Parathyroid adenoma (tissue), 2 donors: ENCODE measurements around the gene FXYD1.

ENCODE experiments used
- H2AFZ ChIP-seq: fragments of 300-600 bp; sonication (generic); one replicate; pipeline ENCODE4 v1.7.0; 2017; ENCODE audit warnings: antibody characterized with exemption, mild to moderate bottlenecking
- H3K27ac ChIP-seq: fragments of 300-600 bp; sonication (generic); one replicate; pipeline ENCODE4 v1.7.0; 2017
- H3K27me3 ChIP-seq: fragments of 300-600 bp; sonication (generic); one replicate; pipeline ENCODE4 v1.7.0; 2017; ENCODE audit warnings: low read length; ENCODE audit not compliant: control insufficient read depth, insufficient read depth
- H3K36me3 ChIP-seq: fragments of 300-600 bp; sonication (generic); one replicate; pipeline ENCODE4 v1.7.0; 2017; ENCODE audit warnings: low read length; ENCODE audit not compliant: control insufficient read depth, insufficient read depth
- H3K4me1 ChIP-seq: fragments of 300-600 bp; sonication (generic); one replicate; pipeline ENCODE4 v1.7.0; 2017; ENCODE audit warnings: control low read depth
- H3K4me2 ChIP-seq: fragments of 300-600 bp; sonication (generic); one replicate; pipeline ENCODE4 v1.7.0; 2017; ENCODE audit warnings: low read length
- H3K4me3 ChIP-seq: fragments of 300-600 bp; sonication (generic); one replicate; pipeline ENCODE4 v1.7.0; 2017; ENCODE audit warnings: low read depth, low read length
- H3K79me2 ChIP-seq: fragments of 300-600 bp; sonication (generic); one replicate; pipeline ENCODE4 v1.7.0; 2017; ENCODE audit warnings: control low read depth
- H3K9ac ChIP-seq: fragments of 300-600 bp; sonication (generic); one replicate; pipeline ENCODE4 v1.7.0; 2017; ENCODE audit warnings: mild to moderate bottlenecking
- H3K9me3 ChIP-seq: fragments of 300-600 bp; sonication (generic); one replicate; pipeline ENCODE4 v1.7.0; 2017; ENCODE audit warnings: low read length; ENCODE audit not compliant: control insufficient read depth
- TF ChIP-seq, protein P1 (sequence below): fragments of 300-600 bp; sonication (generic); IDR thresholded peaks from one replicate; pipeline ENCODE4 v1.7.0; 2017; ENCODE audit warnings: antibody characterized with exemption, mild to moderate bottlenecking
- donor health status: primary hyperparathyroidism.

FXYD1 gene

DNA sequence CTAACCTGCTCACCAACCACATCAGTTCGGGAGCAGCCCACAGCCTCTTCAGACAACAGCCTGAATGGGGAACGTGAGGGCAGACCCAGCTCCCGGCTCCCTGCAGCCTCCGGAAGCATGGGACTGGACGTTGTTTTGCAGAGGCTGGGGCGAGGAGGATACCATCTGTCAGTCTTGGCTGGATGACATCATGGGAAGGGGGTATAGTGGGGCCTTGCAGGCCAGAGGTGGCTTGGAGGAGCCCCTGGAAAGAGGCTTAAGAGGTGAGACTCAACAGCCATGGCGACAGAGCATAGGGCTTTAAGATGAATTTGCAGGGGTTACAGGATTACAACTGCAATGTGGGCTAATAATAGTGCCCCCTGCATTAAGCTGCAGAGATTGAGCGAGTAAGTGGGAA, 21.5 kb upstream of the FXYD1 start:
- Histone ChIP-seq H2AFZ (no peak overlapping the region), H3K79me2 (no peaks in the 10 kb centered on the region), H3K4me3 (no peak overlapping the region), H3K4me2 (no peak overlapping the region), H3K27ac (no peak overlapping the region), H3K9me3 (no peaks in the 10 kb centered on the region), H3K27me3 (no peaks in the 10 kb centered on the region), H3K36me3 (no peaks in the 10 kb centered on the region), H3K9ac (no peak overlapping the region), H3K4me1 (no peaks in the 10 kb centered on the region)
- TF ChIP-seq, protein P1, sequence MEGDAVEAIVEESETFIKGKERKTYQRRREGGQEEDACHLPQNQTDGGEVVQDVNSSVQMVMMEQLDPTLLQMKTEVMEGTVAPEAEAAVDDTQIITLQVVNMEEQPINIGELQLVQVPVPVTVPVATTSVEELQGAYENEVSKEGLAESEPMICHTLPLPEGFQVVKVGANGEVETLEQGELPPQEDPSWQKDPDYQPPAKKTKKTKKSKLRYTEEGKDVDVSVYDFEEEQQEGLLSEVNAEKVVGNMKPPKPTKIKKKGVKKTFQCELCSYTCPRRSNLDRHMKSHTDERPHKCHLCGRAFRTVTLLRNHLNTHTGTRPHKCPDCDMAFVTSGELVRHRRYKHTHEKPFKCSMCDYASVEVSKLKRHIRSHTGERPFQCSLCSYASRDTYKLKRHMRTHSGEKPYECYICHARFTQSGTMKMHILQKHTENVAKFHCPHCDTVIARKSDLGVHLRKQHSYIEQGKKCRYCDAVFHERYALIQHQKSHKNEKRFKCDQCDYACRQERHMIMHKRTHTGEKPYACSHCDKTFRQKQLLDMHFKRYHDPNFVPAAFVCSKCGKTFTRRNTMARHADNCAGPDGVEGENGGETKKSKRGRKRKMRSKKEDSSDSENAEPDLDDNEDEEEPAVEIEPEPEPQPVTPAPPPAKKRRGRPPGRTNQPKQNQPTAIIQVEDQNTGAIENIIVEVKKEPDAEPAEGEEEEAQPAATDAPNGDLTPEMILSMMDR, result no peak

DNA sequence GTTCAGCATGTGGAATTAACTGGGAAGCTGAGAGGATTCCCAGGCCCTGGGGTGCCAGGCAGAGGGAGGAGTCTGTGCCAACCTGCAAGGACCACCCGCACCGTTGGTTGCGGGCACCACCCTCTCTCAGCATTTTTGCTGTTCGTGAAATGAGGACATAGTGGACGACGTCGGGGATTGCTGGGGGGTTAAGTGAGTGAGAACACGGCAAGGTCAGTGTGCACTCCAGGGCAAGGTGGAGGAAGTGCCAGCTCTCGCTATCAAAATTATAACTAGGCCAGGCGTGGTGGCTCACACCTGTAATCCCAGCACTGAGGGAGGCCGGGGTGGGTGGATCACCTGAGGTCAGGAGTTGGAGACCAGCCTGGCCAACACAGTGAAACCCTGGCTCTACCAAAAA, 20.8 kb upstream of the FXYD1 start:
- TF ChIP-seq, protein P1, result no peak
- Histone ChIP-seq H3K4me3 (no peak overlapping the region), H3K79me2 (no peaks in the 10 kb centered on the region), H3K4me2 (no peak overlapping the region), H3K27ac (no peak overlapping the region), H3K9ac (no peak overlapping the region), H3K9me3 (no peaks in the 10 kb centered on the region), H2AFZ (no peak overlapping the region), H3K4me1 (no peaks in the 10 kb centered on the region), H3K27me3 (no peaks in the 10 kb centered on the region), H3K36me3 (no peaks in the 10 kb centered on the region)

DNA sequence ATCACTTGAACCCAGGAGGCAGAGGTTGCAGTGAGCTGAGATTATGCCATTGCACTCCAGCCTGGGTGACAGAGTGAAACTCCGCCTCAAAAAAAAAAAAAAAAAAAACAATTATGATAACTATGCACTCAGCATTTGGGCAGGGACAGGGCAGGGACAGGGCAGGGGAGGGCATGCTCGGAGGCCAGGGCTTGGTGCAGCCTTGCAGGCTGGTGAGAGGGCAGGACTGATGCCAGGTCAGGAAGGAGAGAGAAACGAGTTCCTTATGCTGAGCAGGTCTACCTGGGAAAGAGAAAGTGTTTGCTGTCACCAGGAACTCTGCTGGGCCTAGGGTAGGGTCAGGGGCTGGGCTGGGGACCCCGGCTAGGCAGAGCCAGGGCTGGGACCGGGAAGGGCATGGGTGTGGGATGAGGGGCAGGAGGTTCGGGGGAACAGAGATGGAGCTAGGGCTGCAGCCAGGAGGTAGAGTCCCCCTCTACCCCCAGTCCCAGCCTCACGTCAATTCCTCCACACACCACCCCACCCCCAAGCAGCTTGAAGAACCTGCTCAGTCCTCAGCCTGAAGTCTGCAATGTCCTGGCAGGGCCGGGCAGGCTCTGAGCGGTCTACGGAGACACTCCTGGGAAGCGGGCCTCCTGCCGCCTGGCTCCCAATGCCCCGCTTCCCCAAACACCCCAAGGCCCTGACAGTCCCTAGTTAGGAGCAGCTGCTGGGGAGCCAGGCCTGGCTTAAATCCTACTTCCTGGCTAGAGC, 20.2 kb upstream of the FXYD1 start:
- no peaks in the 10 kb centered on the region for H3K79me2 ChIP-seq
- no peaks in the 10 kb centered on the region for H3K4me1 ChIP-seq
- no peak overlapping the region for H3K9ac ChIP-seq
- TF ChIP-seq, protein P1, result no peak
- no peak overlapping the region for H3K4me3 ChIP-seq
- H3K27ac ChIP-seq, result no peak overlapping the region
- no peaks in the 10 kb centered on the region for H3K36me3 ChIP-seq
- no peak overlapping the region for H3K4me2 ChIP-seq
- H3K27me3 ChIP-seq, result no peaks in the 10 kb centered on the region
- no peaks in the 10 kb centered on the region for H3K9me3 ChIP-seq
- no peak overlapping the region for H2AFZ ChIP-seq

DNA sequence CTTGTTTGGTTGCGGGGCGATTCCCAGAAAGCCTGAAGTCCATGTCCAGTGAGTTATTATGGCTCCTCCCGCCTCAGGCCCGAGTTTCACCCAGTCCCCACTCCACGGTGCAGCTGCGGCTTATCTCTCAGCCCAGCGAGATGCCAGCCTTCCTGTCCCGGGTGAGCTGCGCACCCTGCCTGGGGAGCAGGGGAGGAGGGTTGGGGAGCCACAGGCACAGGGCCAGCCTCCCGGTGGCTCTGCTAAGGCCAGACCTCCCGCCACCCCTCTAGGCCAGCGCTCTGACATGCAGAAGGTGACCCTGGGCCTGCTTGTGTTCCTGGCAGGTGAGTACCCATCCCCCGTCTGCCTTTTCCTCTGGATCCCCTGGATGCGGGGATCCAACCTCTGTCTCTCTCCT, 19.5 kb upstream of the FXYD1 start:
- Histone ChIP-seq H3K4me3 (no peak overlapping the region), H2AFZ (no peak overlapping the region), H3K4me1 (peaks cover 4% of the 10 kb centered on the region), H3K27ac (no peak overlapping the region), H3K4me2 (no peak overlapping the region), H3K79me2 (no peaks in the 10 kb centered on the region), H3K9ac (no peak overlapping the region), H3K36me3 (no peaks in the 10 kb centered on the region), H3K9me3 (no peaks in the 10 kb centered on the region), H3K27me3 (no peaks in the 10 kb centered on the region)
- TF ChIP-seq, protein P1, result no peak

DNA sequence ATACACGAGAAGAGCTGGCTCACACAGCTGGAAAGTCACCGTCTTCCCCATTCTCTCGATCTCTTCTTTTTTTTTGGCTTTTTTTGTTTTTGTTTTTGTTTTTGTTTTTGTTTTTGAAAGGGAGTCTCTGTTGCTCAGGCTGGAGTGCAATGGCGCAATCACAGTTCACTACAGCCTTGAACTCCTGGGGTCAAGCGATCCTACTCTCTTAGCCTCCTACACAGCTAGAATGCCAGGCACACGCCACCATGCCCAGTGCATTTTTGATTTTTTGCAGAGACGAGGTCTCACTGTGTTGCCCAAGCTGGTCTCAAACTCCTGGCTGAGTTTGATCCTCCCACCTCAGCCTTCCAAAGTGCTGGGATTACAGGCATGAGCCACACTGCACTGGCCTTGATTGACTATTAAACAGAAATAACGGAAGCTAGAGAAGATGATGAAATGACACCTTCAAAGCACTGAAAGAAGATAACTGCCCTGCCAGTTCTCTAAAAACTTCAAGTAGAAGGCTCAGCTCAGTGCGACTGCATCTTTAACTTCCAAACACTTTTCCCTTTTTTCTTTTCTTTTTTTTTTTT, 19.0 kb upstream of the FXYD1 start:
- Histone ChIP-seq H3K9me3 (no peaks in the 10 kb centered on the region), H3K79me2 (no peaks in the 10 kb centered on the region), H3K4me3 (no peak overlapping the region), H3K27me3 (no peaks in the 10 kb centered on the region), H2AFZ (no peak overlapping the region), H3K27ac (no peak overlapping the region), H3K4me2 (no peak overlapping the region), H3K4me1 (peaks cover 7% of the 10 kb centered on the region), H3K9ac (no peak overlapping the region), H3K36me3 (no peaks in the 10 kb centered on the region)
- TF ChIP-seq, protein P1, result no peak
